Trophoblast cell (in vitro differentiated cells and primary cell): ENCODE measurements around the gene GDNF.
"Not testable (repeated sequence)": the region's sequence is repeated elsewhere in the genome, so short reads cannot be mapped to it uniquely, and the experiment has no call there.

Experiments used
- DNase-seq, 2 donors: peaks; one replicate each; pipeline ENCODE4 v3.0.0-alpha.2; 2016
- H2AFZ ChIP-seq: 2 replicates; pipeline ENCODE4 v1.6.1; 2013; ENCODE audit warnings: low read length, moderate library complexity, mild to moderate bottlenecking; ENCODE audit not compliant: insufficient read depth, poor library complexity
- H2AK5ac ChIP-seq: 2 replicates; pipeline ENCODE4 v1.6.1; 2013; ENCODE audit warnings: mild to moderate bottlenecking, low read length
- H2BK120ac ChIP-seq: 2 replicates; pipeline ENCODE4 v1.6.1; 2013; ENCODE audit warnings: low read length, mild to moderate bottlenecking, moderate library complexity; ENCODE audit not compliant: insufficient read depth, poor library complexity
- H2BK12ac ChIP-seq: 2 replicates; pipeline ENCODE4 v1.6.1; 2013; ENCODE audit warnings: mild to moderate bottlenecking, low read length, moderate library complexity
- H2BK5ac ChIP-seq: 2 replicates; pipeline ENCODE4 v1.6.1; 2013; ENCODE audit warnings: low read length, low read depth, moderate library complexity, mild to moderate bottlenecking; ENCODE audit not compliant: poor library complexity
- H3K14ac ChIP-seq: 2 replicates; pipeline ENCODE4 v1.6.1; 2013; ENCODE audit warnings: mild to moderate bottlenecking, low read length
- H3K18ac ChIP-seq: 2 replicates; pipeline ENCODE4 v1.6.1; 2013; ENCODE audit warnings: mild to moderate bottlenecking, low read length
- H3K23ac ChIP-seq: 2 replicates; pipeline ENCODE4 v1.6.1; 2013; ENCODE audit warnings: low read length
- H3K27ac ChIP-seq: 2 replicates; pipeline ENCODE4 v1.5.1; 2013; ENCODE audit warnings: low read depth, mild to moderate bottlenecking, inconsistent platforms, low read length, moderate library complexity
- H3K27me3 ChIP-seq: 2 replicates; pipeline ENCODE4 v1.6.1; 2013; ENCODE audit warnings: inconsistent platforms, mild to moderate bottlenecking, low read length, moderate library complexity; ENCODE audit not compliant: insufficient read depth
- H3K36me3 ChIP-seq, 2 experiments: 1 replicate in 1 of 2; 2 replicates in 1 of 2; pipeline ENCODE4 v1.6.1; 2013; ENCODE audit warnings: low read length in 2 of 2, mild to moderate bottlenecking in 2 of 2, moderate library complexity in 1 of 2; ENCODE audit not compliant: insufficient read depth in 2 of 2, control insufficient read depth in 1 of 2
- H3K4ac ChIP-seq: 2 replicates; pipeline ENCODE4 v1.6.1; 2013; ENCODE audit warnings: low read depth, mild to moderate bottlenecking, low read length, moderate library complexity
- H3K4me1 ChIP-seq, 2 experiments: 1 replicate in 1 of 2; 2 replicates in 1 of 2; pipeline ENCODE4 v1.6.1; 2013; ENCODE audit warnings: low read length in 2 of 2, mild to moderate bottlenecking in 2 of 2, moderate library complexity in 1 of 2; ENCODE audit not compliant: insufficient read depth in 2 of 2, control insufficient read depth in 1 of 2
- H3K4me2 ChIP-seq: 2 replicates; pipeline ENCODE4 v1.6.1; 2013; ENCODE audit warnings: inconsistent platforms, mild to moderate bottlenecking, low read length, moderate library complexity
- H3K4me3 ChIP-seq: 2 replicates; pipeline ENCODE4 v1.5.1; 2013; ENCODE audit warnings: mild to moderate bottlenecking, low read depth, low read length, inconsistent platforms
- H3K79me1 ChIP-seq: one replicate; pipeline ENCODE4 v1.6.1; 2013; ENCODE audit warnings: low read length
- H3K79me2 ChIP-seq: 2 replicates; pipeline ENCODE4 v1.6.1; 2013; ENCODE audit warnings: low read length, mild to moderate bottlenecking; ENCODE audit not compliant: control insufficient read depth, insufficient read depth, poor library complexity
- H3K9ac ChIP-seq: 2 replicates; pipeline ENCODE4 v1.6.1; 2013; ENCODE audit warnings: mild to moderate bottlenecking, low read length
- H3K9me3 ChIP-seq: 2 replicates; pipeline ENCODE4 v1.6.1; 2013; ENCODE audit warnings: low read depth, mild to moderate bottlenecking, control low read depth, inconsistent platforms, low read length; ENCODE audit not compliant: insufficient read depth
- H4K12ac ChIP-seq: 2 replicates; pipeline ENCODE4 v1.6.1; 2013; ENCODE audit warnings: low read depth, mild to moderate bottlenecking, low read length, moderate library complexity
- H4K8ac ChIP-seq: 2 replicates; pipeline ENCODE4 v1.6.1; 2013; ENCODE audit warnings: low read depth, mild to moderate bottlenecking, low read length, moderate library complexity
- H4K91ac ChIP-seq: one replicate; pipeline ENCODE4 v1.6.1; 2013; ENCODE audit warnings: low read depth, mild to moderate bottlenecking, low read length, moderate library complexity
- WGBS: extraction: QIAGEN DNeasy Blood & Tissue Kit; methylation state at CpG from one replicate; pipeline ENCODE4 v1.1.7; 2013; ENCODE audit warnings: missing lambda C conversion rate; ENCODE audit not compliant: insufficient read length, insufficient coverage; ENCODE audit errors: extremely low coverage; 5-methylcytosine and 5-hydroxymethylcytosine counted together

Gene GDNF

GRCh38 chr5:37801521-37801920 lies 38.3 kb downstream of the GDNF start:
- no peaks in the 10 kb centered on the region for H3K27me3 ChIP-seq
- no peak overlapping the region for H3K4ac ChIP-seq
- WGBS: no CpG with 5 or more reads among the region's 2 CpGs
- no peak overlapping the region for H4K91ac ChIP-seq
- H3K18ac ChIP-seq: no peak overlapping the region
- no peak overlapping the region for H2BK5ac ChIP-seq
- no peak overlapping the region for H3K4me2 ChIP-seq
- no peak overlapping the region for H2BK120ac ChIP-seq
- no peak overlapping the region for H4K8ac ChIP-seq
- H3K79me2 ChIP-seq: no peaks in the 10 kb centered on the region
- no peaks in the 10 kb centered on the region for H3K4me1 ChIP-seq
- no peak overlapping the region for H3K4me3 ChIP-seq
- no peaks in the 10 kb centered on the region for H3K79me1 ChIP-seq
- no peak overlapping the region for H4K12ac ChIP-seq
- no peak overlapping the region for H2AK5ac ChIP-seq
- H3K27ac ChIP-seq: no peak overlapping the region
- no peak overlapping the region for H2BK12ac ChIP-seq
- no peak overlapping the region for H2AFZ ChIP-seq
- H3K9ac ChIP-seq: no peak overlapping the region
- H3K14ac ChIP-seq: no peak overlapping the region
- no peak for DNase-seq
- no peaks in the 10 kb centered on the region for H3K36me3 ChIP-seq
- H3K23ac ChIP-seq: no peak overlapping the region
- H3K9me3 ChIP-seq: peaks cover 1% of the 10 kb centered on the region

- H4K12ac ChIP-seq: no peak overlapping the region
- no peak overlapping the region for H3K9ac ChIP-seq
- no peak overlapping the region for H2AFZ ChIP-seq
- no peaks in the 10 kb centered on the region for H3K79me1 ChIP-seq
- H3K79me2 ChIP-seq: no peaks in the 10 kb centered on the region
- no peak overlapping the region for H4K8ac ChIP-seq
- no peak overlapping the region for H3K4ac ChIP-seq
- H3K27ac ChIP-seq: no peak overlapping the region
- no peaks in the 10 kb centered on the region for H3K27me3 ChIP-seq
- H2BK120ac ChIP-seq: no peak overlapping the region
- H3K36me3 ChIP-seq: no peaks in the 10 kb centered on the region
- H3K14ac ChIP-seq: no peak overlapping the region
- peaks cover 4% of the 10 kb centered on the region for H3K9me3 ChIP-seq
- no peak overlapping the region for H4K91ac ChIP-seq
- no peak overlapping the region for H2BK5ac ChIP-seq
- WGBS: no CpG with 5 or more reads among the region's 2 CpGs
- H3K18ac ChIP-seq: no peak overlapping the region
- H3K23ac ChIP-seq: no peak overlapping the region
- DNase-seq: no peak
- H3K4me2 ChIP-seq: no peak overlapping the region
- no peak overlapping the region for H2BK12ac ChIP-seq
- H2AK5ac ChIP-seq: no peak overlapping the region
- H3K4me3 ChIP-seq: no peak overlapping the region
- no peaks in the 10 kb centered on the region for H3K4me1 ChIP-seq
Measured at GRCh38 chr5:37799865-37800421, 39.9 kb downstream of the GDNF start.

GRCh38 chr5:37796435-37796834 lies 43.4 kb downstream of the GDNF start:
- no CpG with 5 or more reads among the region's 1 CpG for WGBS
- not testable (repeated sequence) for H3K79me1 ChIP-seq, H4K8ac ChIP-seq, H3K27ac ChIP-seq, H3K4me1 ChIP-seq, DNase-seq, H2BK5ac ChIP-seq, H3K4me2 ChIP-seq, H3K36me3 ChIP-seq, H2BK12ac ChIP-seq, H3K9ac ChIP-seq, H3K4me3 ChIP-seq, H3K18ac ChIP-seq, H4K12ac ChIP-seq, H3K27me3 ChIP-seq, H2BK120ac ChIP-seq, H3K14ac ChIP-seq, H2AK5ac ChIP-seq, H3K4ac ChIP-seq, H4K91ac ChIP-seq, H2AFZ ChIP-seq, H3K79me2 ChIP-seq, H3K23ac ChIP-seq
- peaks cover 11% of the 10 kb centered on the region for H3K9me3 ChIP-seq

- H3K27me3 ChIP-seq, H2AFZ ChIP-seq, H3K36me3 ChIP-seq, DNase-seq, H3K79me2 ChIP-seq, H3K9ac ChIP-seq, H4K12ac ChIP-seq, H2BK12ac ChIP-seq, H3K14ac ChIP-seq, H2AK5ac ChIP-seq, H3K4me3 ChIP-seq, H4K8ac ChIP-seq, H2BK5ac ChIP-seq, H3K79me1 ChIP-seq, H3K27ac ChIP-seq, H3K4ac ChIP-seq, H4K91ac ChIP-seq, H3K23ac ChIP-seq, H3K4me2 ChIP-seq, H2BK120ac ChIP-seq, H3K18ac ChIP-seq: not testable (repeated sequence)
- H3K4me1 ChIP-seq: peaks cover 6 to 11% of the 10 kb centered on the region in 2 experiments
- WGBS: no CpG with 5 or more reads among the region's 2 CpGs
- H3K9me3 ChIP-seq: peaks cover 11% of the 10 kb centered on the region
Measured at GRCh38 chr5:37795292-37795691, 44.5 kb downstream of the GDNF start.
